Measurements from ENCODE around the gene TSBP1.
"Not testable (repeated sequence)": the region's sequence is repeated elsewhere in the genome, so short reads cannot be mapped to it uniquely, and the experiment has no call there.

The TSBP1 gene

GRCh38 chr6:32375739-32376529, 4.2 kb upstream of the TSBP1 start:
- DNase-seq: no peak

GRCh38 chr6:32371229-32371628, 474 bp downstream of the TSBP1 start:
- DNase-seq: no peak

GRCh38 chr6:32370505-32370904, 1.2 kb downstream of the TSBP1 start:
- no peak for DNase-seq

- no peak for DNase-seq
These were observed 2.0 kb downstream of the TSBP1 start for GRCh38 chr6:32369660-32370059.

- no peak for DNase-seq
These were observed 4.1 kb downstream of the TSBP1 start for GRCh38 chr6:32367644-32368043.

GRCh38 chr6:32359225-32359624, 12.5 kb downstream of the TSBP1 start:
- not testable (repeated sequence) for DNase-seq

- DNase-seq: not testable (repeated sequence)
These were observed 13.2 kb downstream of the TSBP1 start for GRCh38 chr6:32358548-32358947.

- no peak for DNase-seq
These were observed 16.7 kb downstream of the TSBP1 start for GRCh38 chr6:32355018-32355417.

GRCh38 chr6:32353348-32353747, 18.4 kb downstream of the TSBP1 start:
- DNase-seq: no peak

- DNase-seq: no peak
These were observed 31.5 kb downstream of the TSBP1 start for GRCh38 chr6:32340242-32340641.

GRCh38 chr6:32337186-32337805, 34.4 kb downstream of the TSBP1 start:
- no peak for DNase-seq

- no peak for DNase-seq
These were observed 39.3 kb downstream of the TSBP1 start for GRCh38 chr6:32332433-32332832.

- no peak for DNase-seq
These were observed 42.6 kb downstream of the TSBP1 start for GRCh38 chr6:32329141-32329540.

- DNase-seq: no peak
These were observed 44.6 kb downstream of the TSBP1 start for GRCh38 chr6:32327103-32327502.

GRCh38 chr6:32318501-32318900, 53.2 kb downstream of the TSBP1 start:
- DNase-seq: no peak

- no peak for DNase-seq
These were observed 54.2 kb downstream of the TSBP1 start for GRCh38 chr6:32317541-32317940.

- DNase-seq: no peak
These were observed 57.7 kb downstream of the TSBP1 start for GRCh38 chr6:32313964-32314363.

- DNase-seq: no peak
These were observed 72.9 kb downstream of the TSBP1 start for GRCh38 chr6:32298632-32299336.

- not testable (repeated sequence) for DNase-seq
These were observed 76.7 kb downstream of the TSBP1 start for GRCh38 chr6:32294980-32295379.

GRCh38 chr6:32294566-32294965, 77.1 kb downstream of the TSBP1 start:
- no peak for DNase-seq

GRCh38 chr6:32293695-32294094, 78.0 kb downstream of the TSBP1 start:
- no peak for DNase-seq

GRCh38 chr6:32291543-32291942, 80.2 kb downstream of the TSBP1 start:
- DNase-seq: no peak

- DNase-seq: no peak
These were observed 80.7 kb downstream of the TSBP1 start for GRCh38 chr6:32290886-32291450.

- DNase-seq: no peak
These were observed 83.3 kb downstream of the TSBP1 start for GRCh38 chr6:32288426-32288825.

All from central memory CD4-positive, alpha-beta T cell (primary cell).